NCI-H526 treated with DMSO at 0.1 percent for 48 hours (cell line): ENCODE data around the gene FBXO31.

Source experiments
- DNase-seq: peaks from one replicate; lab custom pipeline; 2025; lab: John Stamatoyannopoulos, UW

The FBXO31 gene, protein sequence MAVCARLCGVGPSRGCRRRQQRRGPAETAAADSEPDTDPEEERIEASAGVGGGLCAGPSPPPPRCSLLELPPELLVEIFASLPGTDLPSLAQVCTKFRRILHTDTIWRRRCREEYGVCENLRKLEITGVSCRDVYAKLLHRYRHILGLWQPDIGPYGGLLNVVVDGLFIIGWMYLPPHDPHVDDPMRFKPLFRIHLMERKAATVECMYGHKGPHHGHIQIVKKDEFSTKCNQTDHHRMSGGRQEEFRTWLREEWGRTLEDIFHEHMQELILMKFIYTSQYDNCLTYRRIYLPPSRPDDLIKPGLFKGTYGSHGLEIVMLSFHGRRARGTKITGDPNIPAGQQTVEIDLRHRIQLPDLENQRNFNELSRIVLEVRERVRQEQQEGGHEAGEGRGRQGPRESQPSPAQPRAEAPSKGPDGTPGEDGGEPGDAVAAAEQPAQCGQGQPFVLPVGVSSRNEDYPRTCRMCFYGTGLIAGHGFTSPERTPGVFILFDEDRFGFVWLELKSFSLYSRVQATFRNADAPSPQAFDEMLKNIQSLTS

DNA sequence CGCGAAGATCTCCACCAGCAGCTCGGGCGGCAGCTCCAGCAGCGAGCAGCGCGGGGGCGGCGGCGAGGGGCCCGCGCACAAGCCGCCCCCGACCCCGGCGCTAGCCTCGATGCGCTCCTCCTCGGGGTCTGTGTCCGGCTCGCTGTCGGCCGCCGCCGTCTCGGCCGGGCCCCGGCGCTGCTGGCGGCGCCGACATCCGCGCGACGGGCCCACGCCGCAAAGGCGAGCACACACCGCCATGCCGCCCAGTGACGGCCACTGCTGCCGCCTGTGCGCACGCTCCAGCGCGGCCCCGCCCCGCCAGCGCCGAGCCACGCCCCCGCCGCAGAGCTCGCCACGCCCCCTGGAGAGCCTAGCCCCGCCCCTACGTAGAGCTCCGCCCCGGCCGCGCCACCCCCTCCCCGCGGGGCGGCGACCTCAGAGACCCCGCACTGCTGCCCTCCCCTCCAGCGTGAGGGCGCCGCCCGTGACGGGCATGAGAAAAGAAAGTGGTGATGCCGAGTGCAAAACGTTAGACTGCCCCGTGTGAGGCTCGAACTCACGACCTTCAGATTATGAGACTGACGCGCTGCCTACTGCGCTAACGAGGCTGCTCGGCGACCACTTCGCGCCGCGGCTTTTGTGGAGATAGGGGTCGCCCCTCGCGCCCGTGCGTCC lies at the start of gene FBXO31:
Gene FBXO31, minus strand, starts transcription at position 272 of the 657 bp plus-strand sequence. Its CDS starts 32 bp downstream, at position 240.
- DNase-seq: peak; percentile 47

GRCh38 chr16:87432330-87432915 lies 48.8 kb upstream of the FBXO31 start:
- DNase-seq: no peak

- DNase-seq: no peak
Observed at GRCh38 chr16:87431926-87432325, 48.4 kb upstream of the FBXO31 start.

DNA sequence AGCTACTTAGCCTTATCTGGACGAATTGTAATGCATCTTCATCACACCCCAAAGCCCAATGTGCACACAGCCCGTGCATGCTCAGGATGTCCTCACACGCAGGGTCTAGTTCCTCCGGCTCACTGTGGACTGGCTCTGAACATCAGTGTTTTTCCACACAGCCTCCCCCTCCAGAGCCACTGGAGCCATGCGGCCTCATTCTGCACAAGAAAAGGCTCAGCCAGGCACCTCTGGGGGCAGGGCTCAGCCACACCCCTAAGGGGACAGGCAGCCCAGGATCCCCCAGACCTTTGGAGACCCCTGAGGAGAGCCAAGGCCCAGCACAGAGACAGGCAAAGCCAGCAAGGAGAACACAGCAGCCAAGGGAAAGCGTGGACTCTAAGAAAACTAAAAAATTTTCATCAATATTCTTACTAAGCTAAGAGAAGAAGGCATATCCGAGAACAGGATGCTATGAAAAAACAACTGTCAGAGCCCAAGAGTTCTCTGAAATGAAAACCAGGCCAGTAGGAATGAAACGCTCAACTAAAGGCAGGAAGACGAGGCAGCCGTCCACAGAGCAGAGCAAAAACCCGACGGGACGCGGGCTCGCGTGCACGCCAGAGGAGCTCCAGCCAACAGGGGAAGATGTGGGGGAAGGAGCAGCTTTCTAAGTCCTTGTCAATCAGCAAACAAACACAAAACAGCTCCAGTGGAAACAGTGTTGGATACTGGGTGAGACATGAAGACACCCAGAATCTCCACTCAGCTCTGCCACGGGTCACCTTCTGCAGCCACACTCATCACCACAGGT lies 43.0 kb upstream of the FBXO31 start:
- DNase-seq: no peak

DNA sequence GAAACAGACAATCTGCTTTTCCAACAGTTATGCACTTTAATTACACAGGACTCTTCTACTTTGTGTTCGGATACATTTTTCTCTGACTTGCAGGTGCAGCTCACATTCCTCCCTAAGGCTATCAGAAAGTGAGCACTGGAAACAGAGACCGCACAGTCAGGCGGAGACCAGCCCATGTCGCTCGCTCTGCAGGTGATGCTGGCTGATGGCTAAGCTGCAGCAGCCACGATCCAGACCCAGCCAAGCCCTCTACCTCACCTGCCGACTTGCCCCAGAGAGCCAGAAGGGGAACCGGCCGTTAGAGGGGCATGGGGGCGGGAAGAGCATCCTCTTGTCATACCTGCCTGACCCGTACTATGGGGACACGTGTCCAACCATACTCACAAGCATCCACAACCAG lies 42.4 kb upstream of the FBXO31 start:
- no peak for DNase-seq

GRCh38 chr16:87424266-87424665 lies 40.7 kb upstream of the FBXO31 start:
- DNase-seq: no peak

DNA sequence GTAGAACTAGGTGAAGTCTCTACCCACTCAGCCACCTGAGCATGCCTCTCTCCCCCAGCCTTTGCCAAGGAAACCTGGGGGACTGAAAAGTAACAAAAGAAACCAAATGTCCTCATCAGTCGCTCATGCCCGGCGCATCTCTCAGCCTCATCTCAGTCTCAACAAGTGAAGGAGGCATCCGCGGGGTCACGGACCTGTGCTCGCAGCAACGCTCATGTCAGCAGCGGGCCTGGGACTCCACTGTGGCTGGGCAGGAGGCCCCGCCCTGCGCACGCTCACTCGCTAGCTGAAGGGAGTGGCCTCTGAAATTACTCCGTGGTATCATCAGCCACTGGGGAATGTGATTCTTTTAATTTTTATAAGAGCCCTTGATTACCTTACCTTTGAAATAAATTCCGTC lies 39.9 kb upstream of the FBXO31 start:
- no peak for DNase-seq

DNA sequence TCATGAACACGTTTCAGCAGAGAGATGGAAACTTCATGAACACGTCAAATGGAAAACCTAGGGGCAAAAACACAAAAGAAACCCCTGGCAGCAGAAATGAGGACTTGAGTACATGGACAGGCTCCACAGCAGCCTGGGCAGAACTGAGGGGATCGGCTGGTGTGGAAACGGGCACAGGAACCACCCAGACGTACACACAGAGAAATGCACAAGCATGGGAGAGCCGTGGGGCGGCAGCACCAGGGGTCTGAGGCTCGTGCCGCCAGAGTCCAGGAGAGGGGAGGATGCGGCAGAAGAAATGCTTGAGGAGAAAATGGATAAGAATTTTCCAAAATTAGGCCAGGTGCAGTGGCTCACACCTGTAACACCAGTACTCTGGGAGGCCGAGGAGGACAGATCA lies 38.5 kb upstream of the FBXO31 start:
- DNase-seq: no peak

DNA sequence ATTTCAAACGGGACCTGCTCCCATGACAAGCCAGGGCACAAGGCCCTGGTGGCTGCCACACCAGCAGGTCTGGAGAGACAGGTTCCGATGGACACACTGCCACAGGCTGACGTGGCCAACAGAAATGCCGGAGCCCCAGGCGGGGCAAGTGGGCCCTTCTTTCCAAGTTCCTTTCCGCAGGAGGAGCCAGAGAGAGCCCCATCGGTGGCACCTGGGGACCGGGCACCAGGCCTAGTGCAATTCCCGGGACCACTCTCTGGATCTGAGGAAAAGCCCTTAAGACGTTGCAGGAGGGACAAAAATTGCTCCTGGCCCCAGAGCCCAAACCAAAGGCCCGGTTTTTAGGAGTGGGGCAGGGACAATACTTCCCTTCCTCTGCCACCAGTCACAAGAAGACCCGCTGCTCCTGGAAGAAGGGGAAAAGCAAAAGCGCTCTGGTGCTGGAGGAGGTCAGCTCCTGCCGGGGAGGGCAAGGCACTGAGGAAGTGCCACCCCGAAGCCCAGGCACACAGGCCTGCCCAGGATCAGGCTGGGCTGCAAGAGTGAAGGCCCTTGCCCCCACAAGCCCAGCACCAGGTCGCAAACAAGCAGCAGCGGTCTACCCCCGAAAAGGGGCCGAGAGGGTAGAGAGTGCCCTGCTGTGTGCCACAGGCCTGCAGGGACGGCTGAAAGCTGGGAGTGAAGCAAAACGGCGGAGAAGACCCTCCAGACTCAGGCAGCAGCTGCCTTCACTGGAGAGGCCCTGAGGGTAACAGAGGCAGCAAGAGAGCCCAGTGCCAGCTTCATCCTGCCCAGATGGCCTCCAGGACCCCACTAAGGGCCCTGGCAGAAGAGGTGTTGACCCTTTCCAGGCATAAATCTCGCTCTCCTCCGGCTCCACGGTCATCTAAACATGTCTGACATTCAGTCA lies 37.7 kb upstream of the FBXO31 start:
- no peak for DNase-seq

- no peak for DNase-seq
Observed at GRCh38 chr16:87420026-87421002, 36.7 kb upstream of the FBXO31 start.

- DNase-seq: no peak
Observed at GRCh38 chr16:87418644-87419043, 35.1 kb upstream of the FBXO31 start.

- no peak for DNase-seq
Observed at GRCh38 chr16:87418216-87418615, 34.6 kb upstream of the FBXO31 start.

GRCh38 chr16:87417528-87417910 lies 33.9 kb upstream of the FBXO31 start:
- no peak for DNase-seq

- DNase-seq: no peak
Observed at GRCh38 chr16:87416826-87417527, 33.4 kb upstream of the FBXO31 start.

GRCh38 chr16:87415441-87415840 lies 31.9 kb upstream of the FBXO31 start:
- no peak for DNase-seq

DNA sequence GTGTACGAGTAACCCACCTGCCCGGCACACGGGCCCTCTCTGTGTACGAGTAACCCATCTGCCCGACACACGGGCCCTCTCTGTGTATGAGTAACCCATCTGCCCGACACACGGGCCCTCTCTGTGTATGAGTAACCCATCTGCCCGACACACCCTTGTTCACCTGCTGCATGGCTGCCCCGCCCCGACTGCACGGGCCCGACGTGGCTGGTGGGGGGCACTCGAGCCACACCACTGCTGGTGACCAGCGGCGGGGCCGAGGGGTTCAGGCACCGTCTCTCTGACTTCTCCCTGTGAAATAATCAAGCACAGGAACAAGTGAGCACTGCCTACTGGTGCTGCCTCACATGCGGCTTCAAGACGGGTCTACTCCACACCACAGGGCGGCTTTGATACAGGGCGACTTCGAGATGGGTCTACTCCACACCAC lies 30.7 kb upstream of the FBXO31 start:
- DNase-seq: no peak

DNA sequence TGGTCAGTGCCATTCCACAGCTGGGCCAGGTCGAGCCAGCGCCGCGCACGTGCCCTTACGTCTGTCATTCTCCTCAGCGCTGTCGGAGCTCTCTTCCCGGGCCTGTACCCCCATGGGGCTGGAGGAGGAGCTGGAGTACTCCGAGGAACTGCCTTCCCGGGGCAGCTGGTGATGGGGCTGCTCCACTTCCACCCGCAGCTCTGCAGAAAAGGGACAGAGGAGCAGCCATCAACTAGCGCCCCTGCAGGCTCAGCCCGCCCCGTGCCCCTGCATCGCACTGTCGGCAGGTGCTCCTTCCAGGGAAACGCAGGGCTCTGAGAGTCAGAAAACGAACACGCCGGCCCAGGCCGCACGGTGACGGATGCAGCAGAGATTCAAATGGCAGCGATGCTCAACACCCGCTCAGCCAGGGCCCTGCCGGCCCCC lies 29.4 kb upstream of the FBXO31 start:
- no peak for DNase-seq

GRCh38 chr16:87412371-87412995 lies 28.9 kb upstream of the FBXO31 start:
- no peak for DNase-seq
